Prostate gland (tissue), 2 donors: ENCODE results near the gene GRK4. TPM values are rescaled to one million over a fixed set of nuclear protein-coding genes. Genes with fewer than 3 reads are reported as not detected.

Experiments used
- DNase-seq: peaks from one replicate; pipeline ENCODE4 v3.0.0-alpha.2; 2019; ENCODE audit warnings: low spot score
- H3K27ac ChIP-seq, 2 donors: fragments of 200-600 bp; sonication (generic); 2 replicates each; pipeline ENCODE4 v1.5.1; 2017 to 2019
- H3K27me3 ChIP-seq: fragments of 200-600 bp; sonication (generic); replicated peaks from 2 replicates; pipeline ENCODE4 v1.5.1; 2019; ENCODE audit not compliant: insufficient read depth
- H3K36me3 ChIP-seq, 2 donors: fragments of 200-600 bp; sonication (generic); 1 replicate in 1 of 2; 2 replicates in 1 of 2; pipeline versions ENCODE4 v1.5.1 to v1.8.1; 2017 to 2019
- H3K4me1 ChIP-seq: fragments of 200-600 bp; sonication (generic); replicated peaks from 2 replicates; pipeline ENCODE4 v1.5.1; 2019
- H3K4me3 ChIP-seq, 2 donors: fragments of 200-600 bp; sonication (generic); 2 replicates each; pipeline ENCODE4 v1.5.1; 2017 to 2019
- H3K9me3 ChIP-seq: fragments of 200-600 bp; sonication (generic); 2 replicates; pipeline ENCODE4 v1.5.1; 2017
- CTCF ChIP-seq, 4 experiments: fragments of 200-600 bp in 2 of 4; fragments of 450-650 bp in 2 of 4; sonication (generic) in 2 of 4; IDR thresholded peaks; 1 replicate in 3 of 4; 2 replicates in 1 of 4; pipeline ENCODE4 v1.5.1; 2016 to 2019; ENCODE audit warnings: antibody characterized with exemption in 4 of 4, mild to moderate bottlenecking in 2 of 4, moderate library complexity in 2 of 4
- POLR2A ChIP-seq: fragments of 450-650 bp; IDR thresholded peaks from one replicate; pipeline ENCODE4 v1.6.1; 2016; ENCODE audit warnings: antibody characterized with exemption, mild to moderate bottlenecking
- POLR2AphosphoS5 ChIP-seq: sonication (generic); formaldehyde crosslinking; IDR thresholded peaks from one replicate; pipeline ENCODE4 v1.6.1; 2017; ENCODE audit warnings: antibody characterized with exemption
- WGBS: methylation state at CpG from one replicate; pipeline ENCODE4 v1.1.5; 2018; 5-methylcytosine and 5-hydroxymethylcytosine counted together
- intact Hi-C: fragments of 100-400 bp; cut with DNase I; formaldehyde crosslinking; loops from one replicate; pipeline ENCODE4 v1.14.2; 2022
- total RNA-seq, 2 donors: library from RNA; depleted of rRNA; stranded (reverse); fragments of >200 nt; gene quantifications; one replicate each; pipeline ENCODE4 v1.1.0, GENCODE V29; 2016

GRK4 gene
- total RNA-seq, 2 donors from 2014 or later, result 3.4 to 18.9 TPM

GRCh38 chr4:2947926-2948325 lies 15.4 kb upstream of the GRK4 start:
- intact Hi-C loops, result no loop called here
- 80% methylated on average over 11 of the region's 11 CpGs for WGBS
- no peaks in the 10 kb centered on the region for H3K4me1 ChIP-seq
- H3K27me3 ChIP-seq, result no peaks in the 10 kb centered on the region
- H3K27ac ChIP-seq, result no peak overlapping the region
- TF ChIP-seq CTCF (IDR thresholded peaks at IDR 0.05) (no peak), POLR2A (no peak), POLR2AphosphoS5 (no peak)
- H3K4me3 ChIP-seq, result no peak overlapping the region
- H3K36me3 ChIP-seq, result peaks cover 25 to 31% of the 10 kb centered on the region in 2 donors
- no peaks in the 10 kb centered on the region for H3K9me3 ChIP-seq
- DNase-seq, result no peak

- H3K36me3 ChIP-seq, result peaks cover 25 to 31% of the 10 kb centered on the region in 2 donors
- H3K27me3 ChIP-seq, result no peaks in the 10 kb centered on the region
- intact Hi-C loops, result no loop called here
- no peaks in the 10 kb centered on the region for H3K4me1 ChIP-seq
- 87% methylated on average over 14 of the region's 14 CpGs for WGBS
- no peak overlapping the region for H3K27ac ChIP-seq
- no peak overlapping the region for H3K4me3 ChIP-seq
- H3K9me3 ChIP-seq, result no peaks in the 10 kb centered on the region
- DNase-seq, result no peak
- no peak for TF ChIP-seq POLR2AphosphoS5
- TF ChIP-seq CTCF (IDR thresholded peaks at IDR 0.05), result peak in 3 of 4 experiments; percentile 28 to 52 (median 46)
These were observed 14.2 kb upstream of the GRK4 start for GRCh38 chr4:2948895-2949781.

- 96% methylated on average over 11 of the region's 11 CpGs for WGBS
- Histone ChIP-seq H3K36me3 (peaks cover 23 to 31% of the 10 kb centered on the region in 2 donors), H3K27ac (no peak overlapping the region), H3K4me1 (no peaks in the 10 kb centered on the region), H3K4me3 (no peak overlapping the region), H3K27me3 (no peaks in the 10 kb centered on the region), H3K9me3 (no peaks in the 10 kb centered on the region)
- intact Hi-C loops, result no loop called here
- no peak for TF ChIP-seq POLR2AphosphoS5
- no peak for DNase-seq
These were observed 13.6 kb upstream of the GRK4 start for GRCh38 chr4:2949782-2950125.

- TF ChIP-seq POLR2A, result no peak
- no peak for TF ChIP-seq POLR2AphosphoS5
- TF ChIP-seq CTCF (IDR thresholded peaks at IDR 0.05), result no peak
- Histone ChIP-seq H3K27me3 (no peaks in the 10 kb centered on the region), H3K27ac (no peak overlapping the region), H3K4me1 (no peaks in the 10 kb centered on the region), H3K36me3 (peaks cover 19 to 31% of the 10 kb centered on the region in 2 donors), H3K9me3 (no peaks in the 10 kb centered on the region), H3K4me3 (no peak overlapping the region)
- DNase-seq, result no peak
- intact Hi-C loops, result no loop called here
- 91% methylated on average over 16 of the region's 16 CpGs for WGBS
These were observed 13.0 kb upstream of the GRK4 start for GRCh38 chr4:2950221-2950989.

- no peak for DNase-seq
- intact Hi-C loops, result no loop called here
- Histone ChIP-seq H3K4me3 (no peak overlapping the region), H3K27ac (no peak overlapping the region), H3K4me1 (no peaks in the 10 kb centered on the region), H3K36me3 (peaks cover 14 to 15% of the 10 kb centered on the region in 2 donors), H3K9me3 (no peaks in the 10 kb centered on the region), H3K27me3 (no peaks in the 10 kb centered on the region)
- WGBS, result 84% methylated on average over 6 of the region's 6 CpGs
- TF ChIP-seq POLR2AphosphoS5 (no peak), CTCF (IDR thresholded peaks at IDR 0.05) (no peak), POLR2A (no peak)
These were observed 9.9 kb upstream of the GRK4 start for GRCh38 chr4:2953496-2953895.
